Measurements from ENCODE around the gene RGS6. TPM values are rescaled to one million over a fixed set of nuclear protein-coding genes. Genes with fewer than 3 reads are reported as not detected.

Gene RGS6
- total RNA-seq, 1 donor from 2014 or later, result not detected

DNA sequence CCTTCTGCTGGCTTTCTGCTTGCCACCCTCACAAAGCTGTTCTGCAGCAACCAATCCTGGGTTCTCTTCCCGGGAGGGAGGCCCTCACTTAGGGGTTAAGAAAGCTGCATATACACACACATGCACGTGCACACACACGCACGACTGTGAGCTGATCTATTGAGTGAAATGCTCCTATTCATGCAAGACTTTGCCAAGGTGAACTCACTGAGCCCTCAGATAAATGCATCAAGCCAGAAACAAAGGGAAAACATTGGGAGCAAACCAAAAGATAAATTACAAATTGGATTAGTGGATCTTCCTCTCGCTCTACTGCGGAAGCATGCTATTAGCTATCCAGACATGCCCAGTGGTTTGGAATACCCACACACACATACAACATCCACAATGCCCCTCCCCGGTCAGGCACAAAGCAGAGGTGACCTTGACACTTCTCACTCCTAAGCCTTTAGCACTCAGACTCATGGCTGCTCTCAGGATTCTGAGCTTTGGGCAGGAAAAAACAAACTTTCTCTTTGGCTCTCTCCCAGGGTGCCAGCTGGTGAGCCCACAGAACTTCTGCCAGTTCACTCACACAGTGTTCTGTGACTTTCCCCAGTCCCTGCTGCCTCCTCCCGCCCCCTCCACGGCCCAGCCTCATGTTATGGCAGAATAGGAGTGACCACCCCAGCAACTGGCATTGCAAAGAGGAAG, 641.6 kb downstream of the RGS6 start:
- DNase-seq (ENCODE audit: low read depth, low spot score), result no peak

- no peak for DNase-seq (ENCODE audit: low read depth, low spot score)
These were observed 642.5 kb downstream of the RGS6 start for GRCh38 chr14:72574715-72575114.

DNA sequence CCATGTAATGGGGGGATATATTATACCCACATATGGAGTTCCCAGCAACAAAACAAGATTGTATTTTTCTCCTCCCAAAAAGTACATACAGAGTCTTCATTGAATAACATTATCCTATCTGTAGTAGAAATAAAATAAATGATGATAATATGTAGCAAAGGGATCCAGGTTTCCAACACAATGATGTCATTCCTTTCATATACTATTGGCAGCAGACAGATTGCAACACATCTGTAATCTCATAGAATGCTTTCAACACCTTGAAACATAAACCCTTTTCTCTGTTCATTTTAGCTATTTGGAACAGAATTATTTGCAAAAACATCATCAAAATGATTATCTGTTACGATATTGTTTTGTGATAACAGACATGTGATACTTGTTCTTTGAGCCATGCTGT, 644.0 kb downstream of the RGS6 start:
- DNase-seq (ENCODE audit: low read depth, low spot score), result no peak

- no peak for DNase-seq (ENCODE audit: low read depth, low spot score)
These were observed 645.3 kb downstream of the RGS6 start for GRCh38 chr14:72577521-72577920.

DNA sequence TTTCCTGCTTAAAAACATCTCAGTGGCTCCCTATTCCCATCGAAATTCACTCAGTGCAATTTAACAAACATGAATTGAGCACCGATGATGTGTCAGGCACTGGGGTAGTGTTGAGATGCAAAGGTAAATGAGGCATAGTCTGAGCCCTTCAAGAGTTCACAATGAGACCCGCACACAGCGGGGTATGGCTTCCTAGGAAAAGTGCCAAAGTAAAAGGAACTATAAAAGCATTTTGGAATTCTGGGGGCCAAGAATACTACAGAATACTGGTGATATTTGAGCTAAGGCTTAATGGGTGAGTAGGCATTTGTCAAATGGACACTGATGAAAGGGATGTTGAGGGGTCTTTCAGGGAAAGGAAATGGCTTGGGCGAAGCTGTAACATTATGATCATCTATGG, 646.3 kb downstream of the RGS6 start:
- no peak for DNase-seq (ENCODE audit: low read depth, low spot score)

DNA sequence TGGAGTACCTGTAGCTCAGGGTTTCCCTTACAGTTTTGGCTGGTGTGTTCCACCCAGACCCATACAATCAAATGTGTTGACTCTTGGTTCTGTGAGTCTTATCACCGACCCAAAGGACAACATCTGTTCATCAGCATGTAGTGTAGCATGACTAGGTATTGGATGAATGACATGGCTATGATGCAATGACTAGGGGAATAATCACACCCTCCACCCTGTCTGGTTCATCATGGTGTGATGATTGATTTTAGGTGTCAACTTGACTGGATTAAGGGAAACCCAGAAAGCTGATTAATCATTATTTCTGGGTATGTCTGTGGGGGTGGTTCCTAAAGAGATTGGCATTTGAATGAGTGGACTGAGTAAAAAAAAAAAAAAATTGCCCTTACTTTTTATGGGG, 650.4 kb downstream of the RGS6 start:
- no peak for DNase-seq (ENCODE audit: low read depth, low spot score)

DNA sequence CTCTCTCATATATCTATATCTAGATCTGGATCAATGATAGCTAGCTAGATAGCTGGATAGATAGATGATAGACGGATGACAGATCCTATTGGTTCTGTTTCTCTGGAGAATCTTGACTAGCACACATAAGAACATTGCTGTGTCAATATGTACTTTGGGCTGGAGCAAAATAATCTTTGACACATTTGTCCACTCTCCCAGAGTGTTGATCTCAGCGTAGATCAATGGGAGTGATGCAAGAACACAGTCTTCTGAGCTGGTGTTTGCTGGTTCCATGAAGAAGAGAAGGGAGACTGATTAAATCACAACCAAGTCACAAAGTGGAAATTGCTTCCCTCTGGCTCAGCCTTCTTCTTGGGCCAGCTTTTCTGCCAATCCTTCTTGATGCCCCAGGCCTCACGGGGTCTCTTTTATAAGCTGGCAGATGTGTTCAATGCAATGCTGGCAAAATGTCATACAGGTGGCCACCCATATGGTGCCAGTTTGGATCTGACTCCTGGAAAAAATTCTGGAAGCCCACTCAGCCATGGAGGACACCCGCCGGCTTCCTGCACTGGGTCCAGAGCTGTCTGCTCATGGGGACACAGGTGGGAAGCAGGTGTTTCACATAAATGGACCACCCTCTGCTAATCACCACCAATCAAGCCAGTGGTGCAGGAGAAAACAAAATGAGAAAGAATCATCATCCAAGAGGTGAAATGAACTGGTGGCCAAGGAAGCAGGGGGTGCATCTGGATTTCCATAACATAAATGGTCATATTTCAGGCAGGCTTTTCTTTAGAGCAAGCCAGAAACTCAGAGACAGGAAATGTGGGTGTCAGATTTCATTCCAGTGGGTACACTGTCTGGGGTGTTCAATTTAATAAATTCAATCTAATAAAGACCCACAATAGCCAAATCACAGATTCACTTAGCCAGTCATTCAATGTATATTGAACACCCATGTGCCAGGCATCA, 651.4 kb downstream of the RGS6 start:
- no peak for DNase-seq (ENCODE audit: low read depth, low spot score)

DNA sequence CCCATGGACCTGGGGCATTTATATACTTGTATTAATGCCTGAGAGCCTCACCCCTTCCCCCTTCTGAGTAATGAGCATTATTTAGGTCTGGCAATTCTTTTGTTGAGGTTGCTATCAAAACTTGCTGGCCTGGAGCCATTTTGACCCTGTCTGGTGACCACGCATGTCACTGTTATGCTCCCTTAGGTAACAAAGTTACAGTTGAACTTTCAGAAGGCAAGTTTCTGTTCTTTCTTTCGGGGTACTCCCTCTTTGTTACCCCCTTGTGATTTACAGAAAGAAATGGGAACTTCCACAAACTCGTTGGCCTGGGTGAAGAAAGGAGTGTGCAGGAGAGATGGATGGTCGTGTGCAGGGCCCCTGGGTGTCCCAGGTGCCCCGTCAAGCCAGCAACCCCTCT, 656.3 kb downstream of the RGS6 start:
- DNase-seq (ENCODE audit: low read depth, low spot score), result no peak

DNA sequence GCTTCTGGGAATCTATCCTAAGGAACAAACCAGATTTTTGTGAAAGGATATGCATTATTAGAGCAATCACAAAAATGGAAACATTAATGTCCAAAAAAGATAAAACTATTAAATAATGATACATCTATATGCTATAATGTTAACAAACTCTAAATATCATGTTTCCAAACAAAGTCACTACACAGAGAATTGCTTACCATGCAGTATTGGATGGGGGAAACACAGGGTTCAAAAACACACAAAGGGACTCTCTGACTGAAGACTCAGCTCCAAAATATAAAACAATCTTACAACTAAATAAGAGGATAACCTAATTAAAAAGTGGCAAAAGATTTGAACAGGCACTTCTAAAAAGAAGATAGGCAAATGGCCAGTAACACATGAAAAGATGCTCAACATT, 657.4 kb downstream of the RGS6 start:
- DNase-seq (ENCODE audit: low read depth, low spot score), result no peak

- no peak for DNase-seq (ENCODE audit: low read depth, low spot score)
These were observed 658.3 kb downstream of the RGS6 start for GRCh38 chr14:72590577-72590976.

GRCh38 chr14:72591391-72591790, 659.2 kb downstream of the RGS6 start:
- no peak for DNase-seq (ENCODE audit: low read depth, low spot score)

- no peak for DNase-seq (ENCODE audit: low read depth, low spot score)
These were observed 662.1 kb downstream of the RGS6 start for GRCh38 chr14:72594099-72594901.

GRCh38 chr14:72595152-72595862, 663.1 kb downstream of the RGS6 start:
- no peak for DNase-seq (ENCODE audit: low read depth, low spot score)

DNA sequence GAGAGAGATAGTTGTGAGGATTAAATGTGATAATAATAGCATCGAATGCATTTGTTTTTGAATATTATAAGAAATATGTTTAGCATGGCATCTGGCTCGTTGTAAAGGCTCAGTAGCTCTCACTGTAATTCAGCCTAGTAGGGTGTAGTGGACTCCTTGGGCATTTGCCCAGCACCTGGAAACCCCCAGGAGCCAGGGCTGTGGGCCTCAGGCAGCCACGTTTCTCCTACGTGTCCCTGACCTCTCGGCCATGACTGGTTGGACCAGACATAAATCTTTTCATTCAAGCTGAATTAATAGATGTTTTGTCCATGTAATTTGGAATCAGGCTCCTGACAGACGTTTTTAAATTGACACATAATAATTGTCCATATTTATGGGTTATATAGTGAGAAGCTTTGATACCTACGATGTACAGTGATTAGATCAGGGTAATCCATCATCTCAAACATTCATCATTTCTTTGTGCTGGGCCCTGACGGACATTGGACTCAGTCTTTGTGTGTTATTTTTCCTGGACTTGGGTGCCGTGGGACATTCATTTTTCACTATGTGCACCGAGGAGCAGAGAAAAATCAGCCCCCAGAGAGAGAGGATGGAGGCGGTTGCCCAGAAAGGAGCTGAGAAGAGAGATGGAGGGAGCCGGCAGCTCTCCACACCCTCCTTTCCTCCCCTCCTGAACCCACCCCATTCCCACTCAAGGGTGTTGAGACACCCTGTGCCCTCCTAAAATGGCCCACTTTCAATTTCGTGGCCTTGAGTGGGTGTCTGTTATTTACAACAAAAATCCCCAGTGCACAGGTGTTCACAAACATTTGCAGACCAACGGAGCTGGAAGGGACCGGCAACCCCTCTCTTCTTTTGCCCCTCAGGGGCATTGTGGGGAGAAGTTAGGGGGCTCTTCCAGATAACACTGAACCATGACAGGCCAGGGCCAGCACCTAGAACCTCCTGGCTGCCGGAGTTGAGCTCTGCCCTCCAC, 665.3 kb downstream of the RGS6 start:
- no peak for DNase-seq (ENCODE audit: low read depth, low spot score)

GRCh38 chr14:72598306-72598705, 666.1 kb downstream of the RGS6 start:
- DNase-seq (ENCODE audit: low read depth, low spot score), result no peak

DNA sequence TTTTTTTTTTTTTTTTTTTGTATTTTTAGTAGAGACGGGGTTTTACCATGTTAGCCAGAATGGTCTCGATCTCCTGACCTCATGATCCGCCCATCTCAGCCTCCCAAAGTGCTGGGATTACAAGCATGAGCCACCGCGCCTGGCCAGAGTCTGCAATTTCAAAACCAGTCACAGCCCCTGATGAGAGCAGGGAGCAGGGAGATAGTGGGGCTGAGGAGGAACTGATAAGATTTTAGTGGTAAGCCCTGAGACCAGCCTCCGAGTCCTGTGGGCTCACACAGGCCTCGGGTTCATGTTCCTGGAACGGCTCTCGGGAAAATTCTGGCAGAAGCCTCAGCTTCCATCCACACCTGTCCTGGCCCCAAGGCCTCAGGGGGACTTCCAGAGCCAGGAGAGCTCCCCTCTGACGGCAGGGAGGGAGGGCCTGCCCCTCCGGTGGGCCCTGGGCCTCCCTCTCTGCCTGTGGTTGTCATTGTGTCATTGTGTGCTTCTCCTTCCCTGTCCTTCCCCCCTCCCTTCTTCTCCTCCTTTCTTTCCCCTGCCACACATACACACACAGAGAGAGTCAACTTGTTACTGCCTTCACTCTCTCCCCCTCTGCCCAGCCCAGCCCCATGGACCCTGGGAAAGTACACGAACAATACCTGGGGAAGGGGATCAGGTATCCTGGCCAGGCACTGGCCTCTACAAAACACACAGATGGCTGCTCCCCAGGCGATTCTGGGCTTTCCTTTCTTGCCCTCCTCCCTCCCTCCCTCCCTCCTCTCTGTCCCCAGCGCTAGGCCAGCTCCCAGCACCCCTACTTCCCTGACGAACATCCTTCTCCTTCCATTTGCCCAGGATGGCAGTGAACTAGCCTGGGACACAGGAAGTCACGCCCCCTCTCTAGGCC, 667.6 kb downstream of the RGS6 start:
- no peak for DNase-seq (ENCODE audit: low read depth, low spot score)

GRCh38 chr14:72600551-72601330, 668.5 kb downstream of the RGS6 start:
- no peak for DNase-seq (ENCODE audit: low read depth, low spot score)

GRCh38 chr14:72603639-72604038, 671.4 kb downstream of the RGS6 start:
- DNase-seq (ENCODE audit: low read depth, low spot score), result no peak
